Spinal cord (tissue), 10 donors: ENCODE data around the gene BSN. TPM values are rescaled to one million over a fixed set of nuclear protein-coding genes. Genes with fewer than 3 reads are reported as not detected.

ENCODE experiments used
- DNase-seq, 6 donors: peaks; one replicate each; pipeline versions ENCODE4 v3.0.0 to v3.0.0-alpha.2; 2013 to 2015; ENCODE audit warnings: low spot score in 6 of 6, low read depth in 4 of 6
- H3K27ac ChIP-seq: one replicate; pipeline ENCODE4 v1.5.1; 2013; ENCODE audit warnings: low read depth, low read length, control low read depth
- H3K27me3 ChIP-seq: one replicate; pipeline ENCODE4 v1.6.1; 2013; ENCODE audit warnings: low read length; ENCODE audit not compliant: control insufficient read depth, insufficient read depth
- H3K36me3 ChIP-seq: one replicate; pipeline ENCODE4 v1.6.1; 2013; ENCODE audit warnings: low read length; ENCODE audit not compliant: control insufficient read depth, insufficient read depth
- H3K4me1 ChIP-seq: one replicate; pipeline ENCODE4 v1.6.1; 2013; ENCODE audit warnings: low read length; ENCODE audit not compliant: control insufficient read depth, insufficient read depth
- H3K4me3 ChIP-seq: one replicate; pipeline ENCODE4 v1.5.1; 2013; ENCODE audit warnings: low read depth, low read length, control low read depth
- H3K9me3 ChIP-seq: one replicate; pipeline ENCODE4 v1.6.1; 2013; ENCODE audit warnings: low read length; ENCODE audit not compliant: control insufficient read depth, insufficient read depth
- WGBS: methylation state at CpG from one replicate; pipeline ENCODE4 v1.1.5; 2013; ENCODE audit warnings: missing lambda C conversion rate; ENCODE audit not compliant: insufficient coverage; 5-methylcytosine and 5-hydroxymethylcytosine counted together
- polyA plus RNA-seq, 2 donors: library from polyadenylated mRNA; unstranded; fragments of 120-200 nt; gene quantifications; one replicate each; pipeline ENCODE4 v1.2.1, GENCODE V29; 2013; ENCODE audit not compliant: insufficient read length in 2 of 2
- total RNA-seq, 2 donors: library from RNA; depleted of rRNA in 1 of 2; stranded (reverse); fragments of 120-200 nt in 1 of 2; fragments of >200 nt in 1 of 2; gene quantifications; one replicate each; pipeline versions ENCODE4 v1.2.3 to v1.2.4, GENCODE V29; 2013 to 2014
- donor health status: healthy.

BSN gene
- total and polyA plus RNA-seq, 4 donors = 6.9 to 19.4 (median 16.1) TPM

DNA sequence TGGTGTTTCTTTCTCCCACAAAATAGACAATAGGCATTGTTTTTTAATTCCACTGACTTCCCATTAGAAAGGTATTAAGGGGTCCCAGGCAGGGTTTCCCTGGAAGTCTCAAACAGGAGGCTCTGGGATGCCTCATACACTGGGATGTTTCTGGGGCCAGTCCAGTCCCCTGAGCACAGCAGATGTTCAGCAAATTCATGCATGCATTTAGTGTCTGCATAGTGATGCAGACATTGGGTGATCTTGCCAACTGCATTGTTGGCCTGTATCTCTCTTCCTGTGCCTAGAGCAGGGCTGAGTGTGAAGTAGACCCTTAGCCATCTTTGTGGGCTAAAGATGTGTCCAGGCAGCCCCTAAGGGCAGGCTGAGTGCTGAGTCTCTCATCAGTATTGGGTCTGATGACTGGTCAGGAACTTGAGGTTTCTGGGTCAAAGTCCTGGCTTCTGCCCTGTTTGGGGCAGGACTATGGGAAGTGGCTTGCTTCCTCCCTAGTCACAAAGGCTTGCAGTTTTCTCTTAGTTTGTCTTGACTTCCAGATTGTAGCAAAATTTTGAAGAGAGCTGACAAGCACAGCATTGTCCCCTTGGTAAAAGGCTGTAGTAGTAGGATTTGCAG is 56.5 kb downstream of the BSN start:
- Histone ChIP-seq H3K27ac (no peak overlapping the region), H3K4me3 (no peak overlapping the region), H3K9me3 (no peaks in the 10 kb centered on the region), H3K4me1 (peaks cover 42% of the 10 kb centered on the region), H3K36me3 (no peaks in the 10 kb centered on the region), H3K27me3 (no peaks in the 10 kb centered on the region)
- no peak for DNase-seq

DNA sequence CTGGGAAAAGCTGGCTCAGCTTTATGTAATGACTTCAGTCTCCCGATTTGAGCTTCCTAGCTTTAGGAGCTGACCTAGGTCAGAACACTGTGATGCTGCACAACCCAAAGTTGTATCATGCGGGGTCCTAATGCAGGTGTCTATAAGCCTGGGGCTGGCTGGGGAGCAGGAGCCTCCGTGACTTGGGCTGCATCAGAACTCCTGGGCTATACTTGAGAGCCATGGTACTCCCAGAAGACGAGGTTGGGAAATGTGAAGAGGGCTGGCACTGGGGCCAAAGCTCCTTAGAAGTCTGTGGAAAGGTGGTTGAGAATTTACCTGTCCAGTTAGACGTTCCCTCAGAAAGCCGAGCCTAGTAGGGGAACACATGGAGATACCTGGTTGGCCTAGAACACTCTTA is 57.0 kb downstream of the BSN start:
- H3K36me3 ChIP-seq = no peaks in the 10 kb centered on the region
- 76% methylated on average over 6 of the region's 6 CpGs for WGBS
- no peak overlapping the region for H3K27ac ChIP-seq
- DNase-seq = no peak
- no peaks in the 10 kb centered on the region for H3K9me3 ChIP-seq
- H3K27me3 ChIP-seq = no peaks in the 10 kb centered on the region
- H3K4me1 ChIP-seq = peaks cover 45% of the 10 kb centered on the region
- no peak overlapping the region for H3K4me3 ChIP-seq

DNA sequence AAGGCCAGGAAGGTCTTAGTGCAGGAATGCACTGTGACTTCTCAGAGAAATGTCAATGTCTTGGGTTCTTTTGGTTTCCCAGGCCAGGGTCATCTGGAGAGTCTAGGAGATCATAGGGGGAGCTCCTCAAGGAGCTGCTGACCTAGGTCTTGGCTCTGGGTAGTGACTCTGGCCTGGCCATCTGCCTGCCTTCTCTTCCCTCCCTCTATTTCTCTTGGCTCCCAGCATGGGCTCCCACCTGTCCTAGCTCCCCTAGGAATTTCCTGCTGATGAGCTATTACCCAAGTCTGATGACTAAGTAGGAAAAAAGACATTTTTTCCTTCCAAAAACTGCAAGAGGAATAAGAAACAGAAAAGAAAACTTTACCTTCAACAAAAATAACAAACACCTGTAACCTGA is 57.4 kb downstream of the BSN start:
- no peak for DNase-seq
- Histone ChIP-seq H3K27ac (no peak overlapping the region), H3K4me1 (peaks cover 45% of the 10 kb centered on the region), H3K36me3 (no peaks in the 10 kb centered on the region), H3K9me3 (no peaks in the 10 kb centered on the region), H3K4me3 (no peak overlapping the region), H3K27me3 (no peaks in the 10 kb centered on the region)

DNA sequence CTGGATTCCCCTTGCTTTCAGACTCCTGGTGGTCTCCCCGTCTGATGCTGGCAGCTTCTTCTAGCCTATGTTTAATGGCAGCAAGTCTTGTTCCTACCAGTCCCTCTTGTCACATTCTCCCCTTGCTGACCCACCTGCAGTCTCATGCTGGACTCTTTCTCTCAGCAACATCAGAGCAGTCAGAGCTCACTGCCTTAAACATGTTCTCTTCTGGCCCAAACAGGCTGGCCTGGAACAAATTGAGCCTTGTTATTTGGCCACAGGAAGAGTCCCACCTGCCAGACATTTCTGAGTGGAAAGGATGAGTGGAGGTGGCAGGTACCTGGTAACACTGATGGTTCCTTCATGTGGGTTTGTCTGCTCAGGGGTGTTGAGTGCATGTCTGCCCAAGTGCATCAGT is 60.7 kb downstream of the BSN start:
- Histone ChIP-seq H3K4me3 (no peak overlapping the region), H3K27me3 (no peaks in the 10 kb centered on the region), H3K36me3 (no peaks in the 10 kb centered on the region), H3K4me1 (peaks cover 26% of the 10 kb centered on the region), H3K9me3 (no peaks in the 10 kb centered on the region), H3K27ac (no peak overlapping the region)
- 100% methylated on average over 1 of the region's 1 CpG for WGBS
- no peak for DNase-seq

DNA sequence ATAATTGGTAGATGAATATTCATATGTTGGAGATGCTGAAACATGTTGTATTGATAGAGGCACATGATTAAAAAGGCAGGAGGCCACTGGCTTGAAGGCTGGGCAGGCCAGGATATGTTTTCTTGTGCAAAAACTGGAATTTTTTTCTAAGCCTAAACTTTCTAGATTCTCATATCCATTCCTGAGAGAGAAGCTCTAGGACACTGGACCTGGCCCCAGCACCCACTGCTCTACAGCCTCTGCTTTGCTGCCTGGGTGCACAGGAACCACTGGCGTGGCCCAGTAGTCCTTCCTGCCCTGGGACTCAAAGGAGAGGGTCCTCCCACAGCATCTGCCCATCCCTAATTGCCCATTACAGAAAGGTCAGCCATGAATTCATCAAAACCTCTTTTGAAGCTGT is 61.8 kb downstream of the BSN start:
- DNase-seq = no peak
- Histone ChIP-seq H3K4me1 (peaks cover 24% of the 10 kb centered on the region), H3K27ac (peak overlapping the region; percentile 86), H3K9me3 (no peaks in the 10 kb centered on the region), H3K27me3 (no peaks in the 10 kb centered on the region), H3K36me3 (no peaks in the 10 kb centered on the region), H3K4me3 (no peak overlapping the region)
- WGBS = 21% methylated on average over 1 of the region's 1 CpG

DNA sequence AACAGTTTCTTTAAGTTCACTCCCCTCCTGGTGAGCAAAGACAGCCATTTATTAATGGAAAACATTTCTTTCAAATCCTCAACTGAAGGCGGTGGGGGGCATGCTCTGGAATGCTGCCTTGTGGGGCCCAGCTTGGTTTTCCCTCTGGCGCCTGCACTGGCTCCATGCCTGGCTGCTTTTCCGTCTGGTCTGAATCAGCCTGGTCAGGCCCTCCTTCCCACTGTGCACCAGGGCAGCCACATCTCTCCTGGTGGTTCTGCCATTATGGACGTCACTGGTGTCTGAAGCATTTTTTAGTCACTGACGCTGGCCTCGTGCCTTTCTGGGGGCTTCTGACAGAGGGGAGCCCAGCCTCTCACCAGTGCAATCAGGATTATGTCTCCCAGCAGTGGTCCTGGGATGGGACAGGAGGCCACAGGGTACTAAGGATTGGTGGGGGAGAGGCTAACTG is 62.2 kb downstream of the BSN start:
- Histone ChIP-seq H3K27me3 (no peaks in the 10 kb centered on the region), H3K4me3 (no peak overlapping the region), H3K27ac (peak overlapping the region; percentile 86), H3K36me3 (no peaks in the 10 kb centered on the region), H3K4me1 (peaks cover 24% of the 10 kb centered on the region), H3K9me3 (no peaks in the 10 kb centered on the region)
- 20% methylated on average over 6 of the region's 6 CpGs for WGBS
- peak in 4 of 6 donors; percentile 22 to 83 (median 34) for DNase-seq

DNA sequence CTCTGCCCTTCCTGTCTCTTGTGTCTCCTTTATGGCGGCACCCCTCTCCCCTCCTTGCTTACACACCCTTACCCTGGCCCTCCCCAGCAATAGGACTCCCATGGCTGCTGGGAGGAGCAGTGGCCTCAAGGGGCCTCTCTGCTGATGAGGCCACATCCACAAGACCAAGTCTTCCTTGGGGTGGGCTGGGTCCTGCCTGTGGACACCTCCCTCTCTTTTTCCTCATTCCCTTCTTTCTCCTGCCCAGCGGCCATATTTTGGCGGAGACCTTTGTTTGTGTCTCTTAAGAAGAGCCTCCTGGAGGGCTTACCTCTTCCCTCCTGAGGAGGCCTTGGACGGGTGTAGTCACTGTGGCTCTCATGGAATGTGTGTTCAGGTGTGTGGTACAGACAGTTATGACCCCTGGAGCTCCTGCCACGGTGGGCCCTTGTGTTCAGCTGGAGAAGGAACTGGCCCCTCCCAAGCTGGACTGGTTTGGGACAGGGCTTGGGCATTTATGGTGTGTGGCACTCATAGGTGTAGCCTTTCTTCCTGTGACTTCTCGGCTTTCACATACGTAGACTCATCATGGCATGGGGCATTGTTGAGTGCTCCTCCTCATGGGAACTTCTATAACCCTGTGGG is 63.2 kb downstream of the BSN start:
- 97% methylated on average over 5 of the region's 7 CpGs for WGBS

DNA sequence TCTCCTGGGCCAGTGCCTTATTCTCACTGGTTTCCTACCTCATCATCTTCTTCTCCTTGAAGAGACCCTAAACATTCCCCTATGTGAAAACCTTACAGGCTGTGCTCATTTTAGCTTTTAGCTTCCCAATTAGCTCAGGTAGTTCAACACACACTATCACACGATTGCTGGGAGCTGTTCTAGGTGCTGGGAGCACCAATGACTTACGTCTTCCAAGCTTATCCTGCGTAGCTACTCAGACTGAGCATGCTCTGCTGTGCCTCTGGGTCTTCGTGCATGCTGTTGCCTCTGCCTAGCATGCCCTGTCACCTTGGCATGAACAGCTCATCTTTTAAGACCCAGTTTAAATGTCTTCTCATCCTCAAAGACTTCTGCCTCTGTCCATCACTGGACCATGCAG is 64.1 kb downstream of the BSN start:
- no peaks in the 10 kb centered on the region for H3K27me3 ChIP-seq
- H3K27ac ChIP-seq = no peak overlapping the region
- H3K4me3 ChIP-seq = no peak overlapping the region
- no peak for DNase-seq
- 72% methylated on average over 4 of the region's 4 CpGs for WGBS
- H3K36me3 ChIP-seq = no peaks in the 10 kb centered on the region
- H3K4me1 ChIP-seq = peaks cover 24% of the 10 kb centered on the region
- H3K9me3 ChIP-seq = no peaks in the 10 kb centered on the region

More for the DNA sequence above, 63.2 kb downstream of the BSN start:
- Histone ChIP-seq H3K27me3 (no peaks in the 10 kb centered on the region), H3K27ac (no peak overlapping the region), H3K4me1 (peaks cover 24% of the 10 kb centered on the region), H3K9me3 (no peaks in the 10 kb centered on the region), H3K36me3 (no peaks in the 10 kb centered on the region), H3K4me3 (no peak overlapping the region)
- no peak for DNase-seq

DNA sequence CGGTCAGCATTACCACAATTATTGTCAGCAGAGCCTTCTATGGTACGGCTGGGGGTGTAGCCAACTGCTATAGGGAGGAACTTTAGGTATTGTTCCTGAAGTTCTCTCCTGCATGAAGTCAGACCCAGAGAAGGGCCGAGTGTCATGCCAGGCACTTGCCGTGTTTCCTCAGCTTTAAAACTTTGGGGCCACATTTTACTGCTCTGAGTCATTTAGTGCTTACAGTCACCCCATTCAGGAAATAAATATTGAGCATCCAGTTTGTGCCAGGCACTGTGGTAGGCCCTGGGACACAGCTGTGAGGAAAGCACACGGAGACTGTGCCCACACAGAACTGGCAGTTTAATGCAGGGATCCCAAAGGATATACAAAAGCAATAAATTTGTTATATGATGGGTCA is 65.4 kb downstream of the BSN start:
- Histone ChIP-seq H3K9me3 (no peaks in the 10 kb centered on the region), H3K4me1 (peaks cover 24% of the 10 kb centered on the region), H3K36me3 (peaks cover under 1% of the 10 kb centered on the region), H3K27me3 (no peaks in the 10 kb centered on the region), H3K4me3 (no peak overlapping the region), H3K27ac (no peak overlapping the region)
- no peak for DNase-seq
- WGBS = 56% methylated on average over 5 of the region's 5 CpGs

DNA sequence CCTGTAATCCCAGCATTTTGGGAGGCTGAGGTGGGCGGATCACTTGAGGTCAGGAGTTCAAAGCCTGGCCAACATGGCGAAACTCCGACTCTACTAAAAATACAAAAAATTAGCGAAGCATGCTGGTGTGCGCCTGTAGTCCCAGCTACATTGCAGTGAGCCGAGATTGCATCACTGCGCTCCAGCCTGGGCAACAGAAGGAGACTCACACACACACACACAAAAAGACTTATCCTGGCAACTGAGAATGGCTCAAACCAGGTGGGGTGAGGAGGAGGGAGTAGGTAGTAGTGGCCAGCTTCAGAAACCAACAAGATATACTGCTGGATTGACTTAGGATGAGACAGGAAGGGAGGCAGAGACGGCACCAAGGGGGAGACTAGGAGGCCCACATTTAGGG is 66.5 kb downstream of the BSN start:
- Histone ChIP-seq H3K27me3 (no peaks in the 10 kb centered on the region), H3K27ac (no peak overlapping the region), H3K4me3 (no peak overlapping the region), H3K9me3 (no peaks in the 10 kb centered on the region), H3K36me3 (peaks cover 11% of the 10 kb centered on the region), H3K4me1 (peaks cover 18% of the 10 kb centered on the region)
- DNase-seq = no peak
- WGBS = 80% methylated on average over 1 of the region's 8 CpGs
